Measurements from ENCODE around the gene TCFL5. TPM values are rescaled to one million over a fixed set of nuclear protein-coding genes. Genes with fewer than 3 reads are reported as not detected.

TCFL5 gene
- total RNA-seq, 1 experiment from 2014 or later, result 20.4 TPM

DNA sequence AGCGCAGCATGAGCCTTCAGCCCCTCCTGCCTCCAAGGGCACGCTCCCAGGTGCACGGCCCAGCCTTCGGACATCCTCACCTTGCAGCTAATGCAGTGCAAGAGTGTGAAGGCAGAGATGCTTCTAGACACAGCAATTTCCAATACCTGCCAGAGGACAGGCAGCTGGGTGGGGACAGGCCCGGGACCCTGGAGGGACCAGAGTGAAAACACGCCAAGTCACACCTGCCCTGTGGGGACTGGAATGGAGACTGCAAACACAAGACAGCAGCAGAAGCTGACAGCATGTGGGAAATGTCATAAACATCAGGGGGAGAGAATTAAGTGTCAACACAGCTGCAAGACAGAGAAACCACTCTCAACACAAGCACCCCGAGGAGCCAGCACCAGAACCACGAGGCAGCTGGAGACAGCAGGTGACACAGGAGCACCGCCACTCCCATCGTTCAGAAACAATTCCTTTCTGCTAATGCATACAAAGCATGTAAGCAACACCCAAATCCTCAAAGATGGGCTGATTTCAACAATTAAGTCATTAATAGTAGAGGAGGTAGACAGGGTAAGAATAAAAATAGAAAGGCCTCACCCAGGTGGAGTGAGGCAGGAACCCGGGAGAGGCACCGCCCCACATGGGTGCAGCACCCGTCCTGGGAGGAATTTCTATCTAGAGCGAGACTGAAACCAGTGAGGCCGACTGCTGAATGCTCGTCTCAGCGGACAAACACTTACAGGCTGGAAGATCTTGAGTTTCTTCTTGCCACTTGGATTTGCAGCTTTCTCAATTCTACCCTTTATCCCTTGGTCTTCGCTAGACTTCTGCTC, 47.6 kb upstream of the TCFL5 start:
- Mint-ChIP-seq H3K27me3 (ENCODE audit: low read depth) (no peaks in the 10 kb centered on the region), H3K27ac (peak overlapping the region; percentile 79), H3K9me3 (no peaks in the 10 kb centered on the region), H3K36me3 (peaks cover 90% of the 10 kb centered on the region), H3K4me3 (no peak overlapping the region), H3K4me1 (peaks cover 10% of the 10 kb centered on the region)
- ATAC-seq (no peak), DNase-seq (ENCODE audit: low spot score) (no peak)
- ChIA-PET CTCF (interaction anchor here (0.6 kb wide), 1 partner anchor 13 kb away, joined by 4 read pairs; no protein-coding TSS in a partner anchor), POLR2A (no interaction called here)
- TF ChIP-seq RELA (CRISPR knock-in tag; IDR thresholded peaks at IDR 0.05; ENCODE audit: borderline replicate concordance) (no peak), ZNF671 (CRISPR knock-in tag; IDR thresholded peaks at IDR 0.05) (no peak), PRRX2 (CRISPR knock-in tag; IDR thresholded peaks at IDR 0.05) (no peak), ETV6 (CRISPR knock-in tag; IDR thresholded peaks at IDR 0.05) (no peak), TP53 (CRISPR knock-in tag; IDR thresholded peaks at IDR 0.05) (no peak), MXD4 (CRISPR knock-in tag; IDR thresholded peaks at IDR 0.05; ENCODE audit: borderline replicate concordance) (no peak), ESRRA (CRISPR knock-in tag; IDR thresholded peaks at IDR 0.05; ENCODE audit: borderline replicate concordance) (no peak)

DNA sequence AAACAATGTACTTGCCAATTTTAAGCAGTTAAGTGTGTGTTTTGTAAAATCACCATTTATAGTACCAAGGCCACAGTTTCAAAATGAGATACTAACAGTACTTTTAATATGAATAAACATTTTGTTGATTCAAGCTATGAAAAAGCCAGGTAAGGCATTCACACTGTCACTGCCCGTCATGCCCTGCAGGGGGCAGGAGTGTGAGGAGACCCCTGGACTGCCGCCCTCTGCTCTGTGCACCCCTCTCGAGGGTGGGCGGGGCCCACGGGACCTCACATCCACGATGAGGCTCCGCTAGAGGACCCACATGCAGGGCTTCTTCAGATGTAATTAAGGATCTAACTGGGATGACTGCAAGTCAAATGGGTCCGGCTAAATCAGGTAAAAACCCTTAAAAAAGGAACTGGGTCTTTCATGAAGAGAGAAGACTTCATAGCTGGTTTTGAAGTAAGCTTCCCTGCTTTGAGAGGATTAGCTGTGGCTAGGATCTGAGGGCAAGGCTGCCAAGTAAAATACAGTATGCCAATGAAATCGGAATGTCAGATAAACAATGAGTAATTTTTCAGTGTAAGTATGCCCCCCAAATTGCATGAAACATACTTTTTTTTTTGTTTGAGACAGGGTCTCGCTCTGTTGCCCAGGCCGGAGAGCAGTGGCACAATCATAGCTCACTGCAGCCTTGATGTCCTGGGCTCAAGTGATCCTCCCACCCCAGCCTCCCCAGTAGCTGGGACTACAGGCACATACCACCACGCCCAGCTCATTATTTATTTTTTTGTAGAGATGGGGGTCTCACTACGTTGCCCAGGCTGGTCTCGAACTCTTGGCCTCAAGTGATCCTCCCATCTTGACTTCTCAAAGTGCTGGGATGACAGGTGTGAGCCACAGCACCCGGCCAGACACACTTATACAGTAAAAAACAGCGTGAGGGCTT, 46.0 kb upstream of the TCFL5 start:
- ChIA-PET POLR2A (interaction anchor here (0.6 to 1.5 kb wide), 2 partner anchors 30 to 33 kb away, joined by 6 to 7 read pairs; partner anchors contain the start of gene GID8), CTCF (interaction anchor here (0.6 to 1.9 kb wide), 21 partner anchors 9 to 128 kb away, joined by 3 to 24 read pairs (median 6); partner anchors contain the start of genes BHLHE23, DIDO1, GID8 and TCFL5)
- H3K4me1 Mint-ChIP-seq, result peaks cover 3% of the 10 kb centered on the region
- ATAC-seq (peak; percentile 81), DNase-seq (ENCODE audit: low spot score) (peak; percentile 61)
- no peaks in the 10 kb centered on the region for H3K27me3 Mint-ChIP-seq (ENCODE audit: low read depth)
- H3K9me3 Mint-ChIP-seq, result no peaks in the 10 kb centered on the region
- TF ChIP-seq, protein P1, sequence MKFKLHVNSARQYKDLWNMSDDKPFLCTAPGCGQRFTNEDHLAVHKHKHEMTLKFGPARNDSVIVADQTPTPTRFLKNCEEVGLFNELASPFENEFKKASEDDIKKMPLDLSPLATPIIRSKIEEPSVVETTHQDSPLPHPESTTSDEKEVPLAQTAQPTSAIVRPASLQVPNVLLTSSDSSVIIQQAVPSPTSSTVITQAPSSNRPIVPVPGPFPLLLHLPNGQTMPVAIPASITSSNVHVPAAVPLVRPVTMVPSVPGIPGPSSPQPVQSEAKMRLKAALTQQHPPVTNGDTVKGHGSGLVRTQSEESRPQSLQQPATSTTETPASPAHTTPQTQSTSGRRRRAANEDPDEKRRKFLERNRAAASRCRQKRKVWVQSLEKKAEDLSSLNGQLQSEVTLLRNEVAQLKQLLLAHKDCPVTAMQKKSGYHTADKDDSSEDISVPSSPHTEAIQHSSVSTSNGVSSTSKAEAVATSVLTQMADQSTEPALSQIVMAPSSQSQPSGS (CRISPR knock-in tag; IDR thresholded peaks at IDR 0.05; ENCODE audit: borderline replicate concordance, low read depth), result no peak
- TF ChIP-seq ZNF121 (CRISPR knock-in tag; IDR thresholded peaks at IDR 0.05), result peak; percentile 86
- TF ChIP-seq ZNF423 (CRISPR knock-in tag; IDR thresholded peaks at IDR 0.05), result peak; percentile 68; the same call in 1 of the 2 replicates
- peak; percentile 63 for TF ChIP-seq CTCF (IDR thresholded peaks at IDR 0.05)
- TF ChIP-seq, protein P2, sequence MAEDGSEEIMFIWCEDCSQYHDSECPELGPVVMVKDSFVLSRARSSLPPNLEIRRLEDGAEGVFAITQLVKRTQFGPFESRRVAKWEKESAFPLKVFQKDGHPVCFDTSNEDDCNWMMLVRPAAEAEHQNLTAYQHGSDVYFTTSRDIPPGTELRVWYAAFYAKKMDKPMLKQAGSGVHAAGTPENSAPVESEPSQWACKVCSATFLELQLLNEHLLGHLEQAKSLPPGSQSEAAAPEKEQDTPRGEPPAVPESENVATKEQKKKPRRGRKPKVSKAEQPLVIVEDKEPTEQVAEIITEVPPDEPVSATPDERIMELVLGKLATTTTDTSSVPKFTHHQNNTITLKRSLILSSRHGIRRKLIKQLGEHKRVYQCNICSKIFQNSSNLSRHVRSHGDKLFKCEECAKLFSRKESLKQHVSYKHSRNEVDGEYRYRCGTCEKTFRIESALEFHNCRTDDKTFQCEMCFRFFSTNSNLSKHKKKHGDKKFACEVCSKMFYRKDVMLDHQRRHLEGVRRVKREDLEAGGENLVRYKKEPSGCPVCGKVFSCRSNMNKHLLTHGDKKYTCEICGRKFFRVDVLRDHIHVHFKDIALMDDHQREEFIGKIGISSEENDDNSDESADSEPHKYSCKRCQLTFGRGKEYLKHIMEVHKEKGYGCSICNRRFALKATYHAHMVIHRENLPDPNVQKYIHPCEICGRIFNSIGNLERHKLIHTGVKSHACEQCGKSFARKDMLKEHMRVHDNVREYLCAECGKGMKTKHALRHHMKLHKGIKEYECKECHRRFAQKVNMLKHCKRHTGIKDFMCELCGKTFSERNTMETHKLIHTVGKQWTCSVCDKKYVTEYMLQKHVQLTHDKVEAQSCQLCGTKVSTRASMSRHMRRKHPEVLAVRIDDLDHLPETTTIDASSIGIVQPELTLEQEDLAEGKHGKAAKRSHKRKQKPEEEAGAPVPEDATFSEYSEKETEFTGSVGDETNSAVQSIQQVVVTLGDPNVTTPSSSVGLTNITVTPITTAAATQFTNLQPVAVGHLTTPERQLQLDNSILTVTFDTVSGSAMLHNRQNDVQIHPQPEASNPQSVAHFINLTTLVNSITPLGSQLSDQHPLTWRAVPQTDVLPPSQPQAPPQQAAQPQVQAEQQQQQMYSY (CRISPR knock-in tag; IDR thresholded peaks at IDR 0.05), result no peak
- no peak for TF ChIP-seq ZNF416 (CRISPR knock-in tag; IDR thresholded peaks at IDR 0.05)
- TF ChIP-seq ZNF232 (CRISPR knock-in tag; IDR thresholded peaks at IDR 0.05), result no peak
- TF ChIP-seq NFE2L1 (CRISPR knock-in tag; IDR thresholded peaks at IDR 0.05), result no peak
- H3K27ac Mint-ChIP-seq, result peak overlapping the region; percentile 92
- H3K4me3 Mint-ChIP-seq, result no peak overlapping the region
- H3K36me3 Mint-ChIP-seq, result peaks cover 94% of the 10 kb centered on the region

All from WTC11 (cell line).